NCI-H1105 treated with DMSO at 0.1 percent for 48 hours (cell line): ENCODE results near the gene ZNF831.
A peak's percentile ranks its signal among the peaks of the same experiment; 100 is the strongest.

ENCODE experiments used
- DNase-seq: peaks from one replicate; lab custom pipeline; 2025; lab: John Stamatoyannopoulos, UW

ZNF831 gene

GRCh38 chr20:59157961-59158541 lies 5.6 kb upstream of the ZNF831 start:
- DNase-seq: no peak

GRCh38 chr20:59158673-59159072 lies 4.9 kb upstream of the ZNF831 start:
- DNase-seq: no peak

- no peak for DNase-seq
Measured at GRCh38 chr20:59159091-59159490, 4.5 kb upstream of the ZNF831 start.

GRCh38 chr20:59159493-59160376 lies 3.9 kb upstream of the ZNF831 start:
- DNase-seq: peak; percentile 93

- DNase-seq: no peak
Measured at GRCh38 chr20:59160389-59161115, 3.1 kb upstream of the ZNF831 start.

GRCh38 chr20:59161721-59162120 lies 1.9 kb upstream of the ZNF831 start:
- no peak for DNase-seq

- DNase-seq: no peak
Measured at GRCh38 chr20:59164686-59165391, 1.2 kb downstream of the ZNF831 start.

GRCh38 chr20:59165396-59165795 lies 1.8 kb downstream of the ZNF831 start:
- DNase-seq: no peak

- no peak for DNase-seq
Measured at GRCh38 chr20:59165891-59166709, 2.5 kb downstream of the ZNF831 start.

GRCh38 chr20:59170406-59171349 lies 7.1 kb downstream of the ZNF831 start:
- DNase-seq: no peak

- no peak for DNase-seq
Measured at GRCh38 chr20:59171986-59172385, 8.4 kb downstream of the ZNF831 start.

- DNase-seq: no peak
Measured at GRCh38 chr20:59173938-59174491, 10.4 kb downstream of the ZNF831 start.

- no peak for DNase-seq
Measured at GRCh38 chr20:59175002-59175401, 11.4 kb downstream of the ZNF831 start.

- no peak for DNase-seq
Measured at GRCh38 chr20:59175861-59176260, 12.2 kb downstream of the ZNF831 start.

- DNase-seq: no peak
Measured at GRCh38 chr20:59176812-59177211, 13.2 kb downstream of the ZNF831 start.

- no peak for DNase-seq
Measured at GRCh38 chr20:59177266-59178250, 13.9 kb downstream of the ZNF831 start.

GRCh38 chr20:59178983-59179595 lies 15.5 kb downstream of the ZNF831 start:
- no peak for DNase-seq

- no peak for DNase-seq
Measured at GRCh38 chr20:59179988-59180387, 16.4 kb downstream of the ZNF831 start.
